CD4-positive, alpha-beta T cell treated with Interleukin-6 at 100 ng/mL for 8 hours (primary cell): ENCODE data around the gene DRD2.

Experiments used
- DNase-seq: peaks from one replicate; pipeline ENCODE4 v3.0.0-alpha.2; 2020; ENCODE audit warnings: mixed read lengths, low spot score

DRD2 gene

GRCh38 chr11:113444502-113445123 is 30.6 kb downstream of the DRD2 start:
- no peak for DNase-seq

- DNase-seq: no peak
These were observed 34.4 kb downstream of the DRD2 start for GRCh38 chr11:113440816-113441215.

GRCh38 chr11:113436672-113437252 is 38.4 kb downstream of the DRD2 start:
- no peak for DNase-seq

GRCh38 chr11:113435190-113435968 is 39.8 kb downstream of the DRD2 start:
- DNase-seq: no peak

GRCh38 chr11:113431746-113432145 is 43.5 kb downstream of the DRD2 start:
- no peak for DNase-seq

GRCh38 chr11:113426686-113427085 is 48.5 kb downstream of the DRD2 start:
- no peak for DNase-seq

GRCh38 chr11:113420808-113421207 is 54.4 kb downstream of the DRD2 start:
- DNase-seq: no peak

GRCh38 chr11:113419454-113420003 is 55.7 kb downstream of the DRD2 start:
- no peak for DNase-seq

GRCh38 chr11:113417428-113417827 is 57.8 kb downstream of the DRD2 start:
- no peak for DNase-seq

- no peak for DNase-seq
These were observed 59.9 kb downstream of the DRD2 start for GRCh38 chr11:113415343-113415742.

GRCh38 chr11:113412675-113413074 is 62.5 kb downstream of the DRD2 start:
- DNase-seq: no peak

GRCh38 chr11:113411536-113411935 is 63.7 kb downstream of the DRD2 start:
- no peak for DNase-seq

GRCh38 chr11:113410414-113411135 is 64.6 kb downstream of the DRD2 start:
- DNase-seq: no peak

GRCh38 chr11:113409526-113409925 is 65.7 kb downstream of the DRD2 start:
- DNase-seq: no peak

- no peak for DNase-seq
These were observed 66.3 kb downstream of the DRD2 start for GRCh38 chr11:113408887-113409286.

- no peak for DNase-seq
These were observed 67.0 kb downstream of the DRD2 start for GRCh38 chr11:113408206-113408605.

GRCh38 chr11:113407163-113407562 is 68.0 kb downstream of the DRD2 start:
- DNase-seq: no peak

GRCh38 chr11:113405724-113406478 is 69.3 kb downstream of the DRD2 start:
- no peak for DNase-seq

GRCh38 chr11:113404859-113405430 is 70.3 kb downstream of the DRD2 start:
- DNase-seq: no peak

GRCh38 chr11:113401718-113402117 is 73.5 kb downstream of the DRD2 start:
- DNase-seq: no peak

- DNase-seq: no peak
These were observed 74.5 kb downstream of the DRD2 start for GRCh38 chr11:113400631-113401230.
